COR-L47 (cell line): ENCODE results near the gene MORF4L2.
A peak's percentile ranks its signal among the peaks of the same experiment; 100 is the strongest.

ENCODE experiments used
- DNase-seq: peaks from one replicate; lab custom pipeline; 2025; lab: John Stamatoyannopoulos, UW

Gene MORF4L2, protein sequence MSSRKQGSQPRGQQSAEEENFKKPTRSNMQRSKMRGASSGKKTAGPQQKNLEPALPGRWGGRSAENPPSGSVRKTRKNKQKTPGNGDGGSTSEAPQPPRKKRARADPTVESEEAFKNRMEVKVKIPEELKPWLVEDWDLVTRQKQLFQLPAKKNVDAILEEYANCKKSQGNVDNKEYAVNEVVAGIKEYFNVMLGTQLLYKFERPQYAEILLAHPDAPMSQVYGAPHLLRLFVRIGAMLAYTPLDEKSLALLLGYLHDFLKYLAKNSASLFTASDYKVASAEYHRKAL

DNA sequence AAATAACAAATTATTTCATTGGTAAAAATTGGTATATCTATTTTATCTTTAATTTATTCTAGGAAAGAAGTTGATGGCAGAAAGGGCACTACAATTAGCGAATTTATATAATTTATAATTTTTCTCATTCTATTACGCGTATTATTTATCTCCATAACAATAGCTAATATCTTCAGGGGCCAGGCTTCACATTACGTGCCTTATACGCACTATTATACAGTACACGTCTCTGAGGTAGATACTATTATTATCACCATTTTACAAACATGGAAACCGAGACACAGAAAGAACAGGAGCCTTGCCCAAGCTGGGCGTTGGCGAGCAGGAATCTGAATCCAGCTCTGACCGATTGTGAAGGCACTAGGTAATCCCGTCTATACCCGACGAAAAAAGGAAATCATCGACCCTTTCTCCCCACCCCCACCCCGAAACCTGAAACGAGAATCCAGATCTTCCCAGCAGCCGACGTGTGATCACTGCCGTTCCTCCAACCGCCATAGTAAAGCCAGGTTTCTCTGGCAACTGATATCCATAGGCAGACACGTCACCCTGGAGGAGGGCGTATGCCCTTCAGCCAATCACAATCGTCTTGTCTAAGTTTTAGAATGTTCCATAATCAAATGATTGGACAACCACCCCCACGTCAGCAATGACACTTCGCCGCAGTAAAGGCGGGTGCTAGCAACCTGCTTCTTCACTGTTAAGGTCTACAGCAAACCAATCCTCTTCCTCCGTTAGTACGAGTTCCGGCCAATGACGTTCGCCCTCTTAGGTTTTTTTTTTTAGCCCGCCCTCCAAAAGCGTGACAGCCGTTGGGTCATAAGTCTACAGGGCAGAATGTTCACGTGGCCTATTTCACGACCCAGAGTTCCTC is at the start of gene MORF4L2:
MORF4L2 (minus strand) TSS at position 501 of the 874 bp plus-strand sequence. CDS start 9,672 bp downstream, outside the sequence.
- peak; percentile 90 for DNase-seq

DNA sequence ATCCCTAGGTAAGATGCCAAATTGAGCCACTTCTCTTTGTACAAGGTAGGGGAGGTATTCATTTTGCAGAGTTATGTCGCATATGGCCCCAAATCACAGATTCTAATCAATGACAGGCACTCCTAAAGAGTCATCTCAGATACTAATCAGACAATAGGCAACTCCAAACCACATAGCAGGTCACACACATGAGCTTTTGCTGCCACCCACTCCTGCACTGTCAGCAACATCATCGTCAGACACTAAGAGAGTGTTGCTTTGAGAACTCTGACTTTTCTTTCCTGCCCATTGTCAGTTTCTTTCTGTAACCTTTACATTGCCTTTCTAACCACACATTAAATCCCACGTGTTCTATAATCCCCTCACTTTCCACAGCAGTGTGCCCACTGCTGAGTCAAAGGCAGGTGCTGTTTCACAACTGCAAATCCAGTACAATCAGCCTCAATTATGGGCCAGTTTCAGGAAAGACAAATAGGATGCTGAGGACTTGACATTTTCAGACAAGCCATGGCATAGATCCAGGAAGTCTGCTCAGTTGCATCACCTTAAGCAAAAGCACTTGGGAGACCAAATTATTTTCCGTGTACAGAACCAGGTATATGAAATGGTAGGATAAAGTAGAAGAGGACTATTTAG is 47.7 kb upstream of the MORF4L2 start:
- peak; percentile 36 for DNase-seq

DNA sequence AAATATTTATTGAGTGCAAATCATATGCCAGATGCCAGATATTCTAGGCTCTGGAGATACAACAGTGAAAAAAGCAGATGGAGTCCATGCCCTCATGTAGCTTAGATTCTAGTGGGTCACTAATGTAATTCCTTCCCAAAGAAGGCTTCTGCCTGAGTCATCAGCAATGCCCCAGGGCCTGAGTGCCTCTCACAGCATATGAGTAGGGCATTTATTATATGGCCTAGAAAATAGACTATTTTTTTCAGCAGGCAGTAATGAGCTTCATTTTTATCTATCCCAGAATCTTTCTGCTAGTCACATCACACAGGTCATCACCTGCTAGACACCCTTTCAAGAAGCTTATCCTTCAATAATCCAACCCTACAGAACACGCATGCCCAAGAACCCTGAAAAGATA is 46.5 kb upstream of the MORF4L2 start:
- no peak for DNase-seq

DNA sequence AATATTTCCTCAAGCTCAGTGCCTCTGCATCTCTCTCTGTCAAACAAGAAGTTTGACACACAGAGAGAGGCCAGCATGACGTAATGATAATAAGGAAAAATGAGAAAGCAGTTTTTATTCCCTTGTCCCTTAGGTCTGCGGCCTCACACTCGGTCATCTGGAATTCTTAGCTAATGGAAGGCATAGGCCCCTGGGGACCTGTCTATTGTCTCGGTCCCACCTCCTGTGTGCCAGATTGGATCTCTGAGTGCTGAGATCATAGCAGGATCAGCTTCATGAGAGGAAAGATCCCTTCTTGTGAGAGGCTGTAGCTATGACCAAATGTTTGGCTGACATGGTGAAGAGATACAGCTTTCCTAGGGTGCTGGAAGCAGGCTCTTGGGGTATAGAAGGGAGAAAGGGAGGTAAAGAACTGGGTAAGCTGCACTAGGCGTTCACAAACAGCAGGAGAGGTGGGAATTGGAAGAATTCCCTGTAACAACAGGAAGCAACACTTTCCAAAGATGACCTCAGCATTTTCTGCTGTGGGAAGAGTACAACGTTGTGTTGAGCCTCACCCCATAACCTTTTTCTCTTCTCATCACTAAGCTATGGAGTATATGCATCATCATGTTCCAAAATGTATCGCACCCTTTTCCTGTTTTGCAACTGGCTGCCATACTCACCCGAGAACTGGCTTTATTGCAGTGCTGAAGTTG is 44.4 kb upstream of the MORF4L2 start:
- DNase-seq = no peak

DNA sequence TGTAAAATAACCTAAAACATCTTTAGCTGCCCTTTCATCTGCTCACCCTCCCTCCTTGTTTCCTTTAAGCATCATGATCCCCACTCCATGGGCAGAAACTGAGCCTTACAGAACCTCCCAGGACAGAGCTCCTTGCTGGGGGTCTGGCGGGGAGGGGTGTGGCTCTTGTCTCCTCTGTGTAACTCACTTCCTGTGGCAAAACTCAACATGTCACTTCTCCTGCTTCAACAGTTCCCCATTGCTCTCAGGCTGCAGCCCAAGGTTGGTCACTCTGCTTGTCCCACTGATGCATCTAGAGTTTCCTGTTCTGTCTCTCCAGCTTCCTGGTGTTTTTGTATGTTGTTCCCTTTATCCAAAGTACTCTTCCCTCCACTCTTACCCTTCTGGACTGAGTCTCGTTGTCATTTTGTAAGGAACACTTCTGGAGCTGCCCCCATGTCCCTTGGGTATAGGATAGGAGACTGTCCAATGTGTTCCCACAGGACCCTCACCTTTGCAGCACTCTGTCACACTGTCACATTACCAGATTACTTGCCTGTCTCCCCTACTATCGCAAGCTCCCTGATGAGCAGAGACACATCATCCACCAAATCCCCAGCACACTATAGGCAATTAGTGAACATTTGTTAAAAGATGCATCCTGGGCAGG is 43.8 kb upstream of the MORF4L2 start:
- no peak for DNase-seq

DNA sequence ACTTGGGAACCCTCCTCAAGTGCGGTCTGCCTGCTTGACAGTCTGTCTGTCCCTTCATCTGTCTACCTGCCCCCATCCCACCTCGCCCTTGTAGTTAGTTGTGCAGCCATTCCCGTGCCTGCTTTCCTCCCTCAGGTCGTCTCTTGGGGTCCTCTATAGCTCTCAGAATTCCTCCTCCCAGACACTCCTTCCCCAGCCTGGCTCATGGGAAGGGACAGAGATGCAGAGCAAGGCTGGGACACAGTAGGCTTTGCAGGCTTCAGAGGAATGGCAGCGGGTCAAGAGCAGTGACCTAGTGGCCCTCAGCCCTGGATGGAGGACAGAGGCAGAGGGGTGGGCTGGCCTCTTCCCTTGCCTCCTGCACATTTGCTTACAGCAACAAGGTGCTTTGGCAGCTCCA is 42.5 kb upstream of the MORF4L2 start:
- DNase-seq = no peak

DNA sequence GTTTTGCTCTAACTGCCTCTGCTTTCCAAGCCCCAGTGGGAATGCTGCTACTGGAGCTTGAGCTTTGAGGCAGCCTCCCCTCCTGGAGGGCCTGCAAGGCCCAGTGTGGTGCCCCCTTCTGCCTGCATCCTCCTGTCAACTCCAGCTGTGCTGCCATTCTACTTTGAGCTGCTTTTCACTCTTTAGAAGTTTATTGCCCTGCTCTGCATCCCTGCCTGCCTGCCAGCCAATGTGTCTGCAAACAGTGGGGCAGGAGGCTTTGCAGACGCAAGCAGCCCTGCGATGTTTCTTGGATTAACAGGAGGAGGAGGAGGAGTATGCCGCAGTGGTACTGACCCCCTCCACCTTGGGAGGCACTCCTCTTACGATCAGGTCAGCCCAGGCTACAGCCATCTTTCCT is 40.6 kb upstream of the MORF4L2 start:
- no peak for DNase-seq

DNA sequence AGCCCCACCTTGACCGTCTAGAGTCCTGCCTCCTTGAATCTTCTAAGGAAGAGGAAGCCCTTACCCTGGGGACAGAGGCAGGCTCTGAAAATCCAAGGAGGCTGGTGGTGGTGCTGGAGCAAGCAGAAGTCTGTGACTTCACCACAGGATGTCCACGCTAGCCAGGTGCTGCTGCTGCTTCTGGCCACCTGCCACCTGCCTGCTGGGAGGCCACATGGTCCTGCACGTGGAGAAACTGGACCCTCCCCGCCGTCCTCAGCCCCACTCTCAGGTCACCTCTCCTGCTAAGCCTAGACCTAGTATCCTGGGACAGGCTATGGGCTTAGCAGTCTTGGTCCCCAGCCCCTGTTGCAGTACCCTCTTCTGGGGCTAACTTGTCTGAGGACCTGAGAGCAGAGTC is 40.0 kb upstream of the MORF4L2 start:
- DNase-seq = peak; percentile 71

DNA sequence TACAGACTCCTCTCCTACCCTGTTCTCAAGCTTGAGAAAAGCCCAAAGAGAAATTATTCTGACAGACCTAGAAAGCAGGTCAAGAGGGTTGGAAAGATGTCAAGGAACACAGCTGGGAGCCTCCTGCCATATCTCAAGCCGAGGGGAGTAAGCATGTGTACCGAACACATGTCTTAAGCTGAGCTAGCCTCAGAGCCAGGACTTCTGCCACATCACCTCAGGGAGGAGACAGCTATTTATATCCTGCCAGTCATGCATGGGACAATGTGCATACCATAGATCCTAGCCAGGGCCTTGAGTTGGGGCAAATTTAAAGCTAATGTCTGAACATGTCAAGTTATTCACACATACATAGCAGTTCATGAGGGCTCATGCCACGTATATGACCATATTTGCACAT is 36.0 kb upstream of the MORF4L2 start:
- no peak for DNase-seq

DNA sequence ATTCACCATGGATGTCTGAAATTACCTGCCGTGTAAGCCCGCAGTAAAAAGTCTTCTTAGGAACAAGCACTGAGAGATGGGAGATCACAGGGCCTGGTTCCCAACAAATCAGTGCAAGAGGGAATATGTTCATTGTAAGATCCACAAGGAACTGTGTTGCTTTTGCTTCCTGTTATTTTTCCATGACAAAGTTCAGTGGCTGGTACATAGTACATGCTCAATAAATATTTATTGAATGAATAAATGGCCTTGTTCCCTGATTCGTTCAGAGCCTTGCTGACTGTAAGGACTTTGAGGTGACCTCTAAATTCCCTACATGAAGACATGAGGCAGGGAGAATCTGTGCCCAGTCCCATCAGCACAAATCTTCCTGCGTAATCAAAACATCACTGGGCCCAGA is 31.6 kb upstream of the MORF4L2 start:
- DNase-seq = no peak

DNA sequence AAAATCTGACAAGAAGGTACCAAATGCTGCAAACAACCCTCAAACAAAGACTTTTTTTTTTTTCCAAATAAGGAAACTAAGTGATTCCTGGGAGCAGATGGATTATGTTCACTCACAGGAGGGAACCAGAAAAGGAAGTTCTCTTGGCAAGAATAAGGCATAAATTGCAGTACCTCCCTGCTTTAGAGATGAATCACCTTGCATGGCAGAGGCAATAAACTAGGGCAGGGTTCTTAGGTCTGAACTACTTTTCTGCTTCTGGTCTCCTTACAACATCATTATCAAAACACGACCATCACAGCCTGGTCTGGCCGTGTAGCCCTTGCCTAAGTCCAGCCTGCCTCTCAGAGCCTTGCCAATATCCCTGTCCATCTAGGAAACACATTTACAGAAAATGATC is 30.5 kb upstream of the MORF4L2 start:
- no peak for DNase-seq

DNA sequence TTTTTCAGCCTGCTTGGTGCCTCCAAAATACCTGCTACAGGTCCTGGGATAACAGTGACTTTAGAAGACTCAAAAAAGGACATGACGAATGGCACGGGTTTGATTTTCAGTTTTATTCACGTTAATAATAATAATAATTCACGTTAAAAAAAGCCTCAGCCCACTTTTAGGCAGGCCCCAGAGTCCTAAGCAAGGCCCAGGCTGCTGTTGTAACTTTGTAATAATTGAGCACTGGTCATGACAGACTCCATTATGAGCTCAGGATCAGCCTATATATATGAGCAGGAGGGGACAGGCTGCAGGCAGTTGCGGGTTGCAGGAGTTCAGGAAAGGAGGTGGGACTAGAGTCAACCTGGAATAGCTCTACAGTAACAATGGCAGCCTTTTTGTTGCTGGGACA is 24.1 kb upstream of the MORF4L2 start, which contains the start of gene TMEM31:
TMEM31 (plus strand) TSS at position 301 of the 400 bp plus-strand sequence. CDS start 1,350 bp downstream, outside the sequence.
- no peak for DNase-seq

DNA sequence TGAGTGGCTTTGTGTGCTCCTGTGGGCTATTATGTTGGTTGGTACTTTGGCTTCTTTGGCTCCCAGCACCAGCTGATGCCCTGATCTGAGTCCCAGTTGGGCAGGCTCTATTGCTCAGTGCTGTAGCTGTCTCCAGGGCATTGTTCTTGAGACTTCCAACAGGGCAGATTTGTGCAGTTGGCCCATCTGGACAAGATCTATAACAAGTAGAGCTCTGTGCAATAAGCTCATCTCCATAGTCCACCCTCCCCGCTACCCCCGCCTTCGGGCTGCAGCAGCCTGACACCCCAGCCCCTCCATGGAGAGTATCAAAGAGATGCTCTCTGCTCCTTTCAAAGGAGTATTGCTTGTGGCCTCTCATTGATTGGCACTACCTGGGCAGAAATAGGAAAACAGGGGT is 18.4 kb upstream of the MORF4L2 start:
- DNase-seq = no peak

DNA sequence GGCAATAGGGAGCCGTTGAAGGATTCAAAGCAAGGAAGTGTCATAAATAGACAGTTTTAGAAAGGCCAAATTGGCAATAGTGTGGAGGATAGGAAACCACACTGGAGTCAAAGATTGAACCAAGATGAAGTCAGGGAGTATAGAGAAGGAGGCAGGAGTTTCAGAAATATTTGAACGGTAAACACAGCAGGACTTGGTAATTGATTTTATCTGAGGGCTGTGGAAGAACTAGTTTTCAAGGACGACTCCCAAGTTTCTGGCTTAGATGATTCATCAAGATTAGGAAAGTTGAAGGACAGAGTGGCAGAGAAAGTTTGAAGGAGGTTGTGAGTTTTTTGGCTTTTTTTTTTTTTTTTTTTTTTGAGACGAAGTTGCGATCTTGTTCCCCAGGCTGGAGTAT is 12.7 kb upstream of the MORF4L2 start:
- no peak for DNase-seq

DNA sequence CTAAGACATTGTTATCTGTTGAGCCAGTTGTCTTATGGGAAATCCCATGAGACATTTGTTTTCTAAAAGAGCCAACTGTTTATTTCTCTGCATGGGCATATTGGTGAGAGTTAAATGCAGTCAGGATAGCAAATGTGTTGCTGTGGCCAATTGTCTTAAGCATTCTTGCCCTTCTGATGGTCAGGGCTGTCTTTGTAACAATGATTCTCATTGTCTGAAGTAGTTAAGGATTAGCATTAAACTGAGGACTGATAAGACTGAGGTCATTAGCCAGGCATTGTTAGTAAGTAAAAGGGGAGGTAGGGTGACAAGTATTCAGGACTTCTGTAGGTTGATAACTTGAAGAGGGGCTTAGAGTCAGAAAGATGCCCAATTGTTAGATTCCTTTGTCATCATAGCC is 11.2 kb upstream of the MORF4L2 start:
- no peak for DNase-seq

DNA sequence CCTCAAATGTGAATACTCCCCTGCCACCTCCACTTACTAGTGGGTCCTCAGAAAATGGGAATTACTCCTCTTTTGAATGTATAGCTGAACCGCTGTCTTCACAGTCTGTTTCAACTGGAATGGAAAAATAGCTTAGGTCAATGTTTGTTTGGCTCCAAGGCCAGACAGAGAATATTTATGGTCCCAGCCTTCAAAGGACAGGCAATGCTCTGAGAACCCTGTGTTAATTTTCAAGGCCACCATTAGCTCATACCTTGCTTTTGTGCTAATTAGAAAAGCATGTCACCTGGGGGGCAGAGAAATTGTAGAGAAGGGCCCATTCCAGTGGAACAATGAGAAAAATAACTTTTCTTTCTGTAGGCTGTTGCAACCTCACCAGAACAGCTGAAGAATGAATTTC is 4.6 kb upstream of the MORF4L2 start:
- no peak for DNase-seq

DNA sequence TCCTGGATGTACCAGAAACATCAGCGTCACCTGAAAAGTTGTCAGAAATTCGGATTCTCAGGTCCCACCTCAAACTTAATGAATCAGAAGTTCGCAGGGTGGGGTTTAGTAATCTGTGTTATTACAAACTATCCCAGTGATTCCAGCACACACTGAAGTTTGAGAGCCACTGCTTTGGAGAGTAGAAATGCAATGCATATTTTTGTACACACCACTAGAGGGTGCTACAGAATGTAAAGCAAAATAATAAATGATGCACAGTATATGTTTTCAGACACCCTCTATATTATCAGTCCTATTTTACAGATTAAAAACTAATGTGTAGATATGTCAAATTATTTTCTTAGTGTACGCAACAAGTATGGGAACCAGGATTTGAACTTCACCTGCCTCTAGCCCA is 2.4 kb upstream of the MORF4L2 start:
- peak; percentile 21 for DNase-seq

DNA sequence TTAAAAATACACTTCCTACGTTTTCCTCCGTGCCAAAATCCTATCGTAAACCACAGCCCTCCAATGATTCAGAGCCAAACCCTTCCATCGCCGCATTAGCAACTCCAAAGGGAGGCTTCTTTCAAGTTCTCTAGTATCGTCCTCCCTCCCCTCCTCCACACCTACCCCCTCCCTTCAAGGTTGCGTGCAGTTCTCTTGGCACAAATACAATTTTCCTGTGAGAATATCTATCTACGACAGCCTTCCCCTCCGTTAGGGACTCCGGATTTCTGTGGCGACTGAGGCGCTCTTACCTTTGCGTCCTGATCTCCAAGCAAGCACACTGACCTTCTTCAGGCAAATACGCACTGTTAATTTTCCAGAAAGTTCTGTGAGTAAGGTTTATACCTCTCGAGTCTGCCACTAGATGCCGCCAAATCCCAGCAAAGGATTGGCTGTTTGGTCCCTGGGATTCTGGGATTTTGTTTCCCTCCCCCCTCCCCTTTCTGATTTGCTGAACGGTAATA is 1.2 kb upstream of the MORF4L2 start:
- peak; percentile 75 for DNase-seq

DNA sequence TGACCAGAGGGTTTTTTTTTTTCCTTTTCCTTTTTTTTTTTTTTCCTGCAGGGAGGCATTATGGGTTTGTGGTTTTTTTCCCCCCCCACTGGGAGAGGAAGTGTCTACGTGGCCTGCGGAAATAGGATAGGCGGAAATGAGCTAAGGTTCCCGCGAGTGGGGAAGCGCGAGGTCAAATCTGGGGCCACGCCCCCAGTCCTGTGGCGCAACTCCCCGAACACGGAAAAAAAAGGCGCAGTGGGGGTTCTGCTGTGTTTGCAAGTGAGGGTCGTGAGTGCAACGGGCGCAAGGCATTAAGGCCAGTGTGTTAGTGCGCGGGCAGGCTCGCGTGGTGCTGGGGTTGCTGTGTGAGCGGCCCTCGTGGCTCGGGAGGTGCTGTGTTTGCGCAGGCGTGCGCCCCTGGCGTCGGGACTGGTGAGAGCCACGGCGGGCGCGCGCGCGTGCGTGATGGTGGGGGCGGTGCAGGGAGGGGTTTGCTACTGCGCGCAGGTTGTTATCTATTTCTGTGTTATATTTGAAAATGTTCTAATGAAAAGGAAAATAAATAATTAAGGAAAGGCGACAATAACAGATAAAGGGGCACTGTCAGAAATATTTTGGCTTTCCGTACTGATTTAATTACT is 685 bp upstream of the MORF4L2 start:
- DNase-seq = peak; percentile 67

DNA sequence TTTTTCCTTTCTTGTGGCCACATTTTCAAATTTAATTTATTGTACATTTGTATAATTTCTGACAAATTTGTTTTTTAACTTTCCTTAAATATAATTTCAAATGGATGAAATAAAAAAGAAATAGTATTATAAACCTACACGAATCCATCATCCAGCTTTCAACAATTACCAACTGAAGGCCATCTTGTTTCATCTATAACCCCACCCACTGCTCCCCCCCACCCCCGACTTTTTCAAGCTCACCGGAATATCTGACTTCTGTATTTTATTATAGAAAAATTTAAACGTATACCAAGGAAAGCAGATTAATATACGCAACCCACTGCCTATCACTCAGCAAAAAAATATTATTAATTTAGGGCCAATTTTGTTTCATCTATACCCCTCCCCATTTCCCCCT is 1.1 kb downstream of the MORF4L2 start:
- DNase-seq = no peak

DNA sequence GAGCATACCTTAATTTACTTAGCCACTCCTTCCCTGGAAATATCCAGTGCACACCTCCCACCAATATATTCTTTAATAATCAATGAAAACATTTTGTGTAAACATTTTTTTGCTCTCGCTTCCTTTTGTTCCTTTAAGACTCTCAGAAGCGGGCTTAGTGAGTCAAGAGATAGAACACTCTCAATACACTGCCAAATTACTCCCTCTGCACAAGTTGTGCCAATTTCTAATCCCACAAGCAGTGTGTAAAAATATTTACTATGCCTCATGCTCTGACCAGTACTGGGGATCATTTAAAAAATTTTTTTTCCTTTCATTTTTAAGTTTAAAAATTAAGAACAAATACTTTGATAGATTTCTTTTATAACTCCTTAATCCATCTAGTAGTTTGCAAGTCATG is 5.1 kb downstream of the MORF4L2 start:
- no peak for DNase-seq
